A172 (cell line): ENCODE data around the gene FOXQ1. TPM values are rescaled to one million over a fixed set of nuclear protein-coding genes. Genes with fewer than 3 reads are reported as not detected.

ENCODE experiments used
- DNase-seq: peaks from one replicate; pipeline ENCODE4 v3.0.0-alpha.2; 2015; ENCODE audit warnings: low spot score
- total RNA-seq: library from RNA; depleted of rRNA; stranded (reverse); fragments of >200 nt; shearing (Covaris generic); gene quantifications from 2 replicates; pipeline ENCODE4 v1.2.3, GENCODE V29; 2014; rRNA removed

The FOXQ1 gene
- total RNA-seq, 1 experiment from 2014 or later, result 0.24 TPM

- no peak for DNase-seq
Observed at GRCh38 chr6:1362643-1363042, 50.7 kb downstream of the FOXQ1 start.

- no peak for DNase-seq
Observed at GRCh38 chr6:1363298-1363697, 51.4 kb downstream of the FOXQ1 start.

GRCh38 chr6:1363729-1364572 is 52.1 kb downstream of the FOXQ1 start:
- DNase-seq, result no peak

Other genes starting within 250 kb of the FOXQ1 start
- gene FOXF2, start 77.5 kb downstream of the FOXQ1 start, total RNA-seq, result not detected in 2 replicates